GM21723 (cell line): ENCODE results near the gene HRK.
A peak's percentile ranks its signal among the peaks of the same experiment; 100 is the strongest.

Experiments
- ATAC-seq: cut with Tn5 transposase; IDR thresholded peaks from one replicate; pipeline ENCODE4 v1.9.1; 2021; ENCODE audit warnings: mild to moderate bottlenecking, moderate library complexity; ENCODE audit not compliant: unreplicated experiment

Gene HRK

DNA sequence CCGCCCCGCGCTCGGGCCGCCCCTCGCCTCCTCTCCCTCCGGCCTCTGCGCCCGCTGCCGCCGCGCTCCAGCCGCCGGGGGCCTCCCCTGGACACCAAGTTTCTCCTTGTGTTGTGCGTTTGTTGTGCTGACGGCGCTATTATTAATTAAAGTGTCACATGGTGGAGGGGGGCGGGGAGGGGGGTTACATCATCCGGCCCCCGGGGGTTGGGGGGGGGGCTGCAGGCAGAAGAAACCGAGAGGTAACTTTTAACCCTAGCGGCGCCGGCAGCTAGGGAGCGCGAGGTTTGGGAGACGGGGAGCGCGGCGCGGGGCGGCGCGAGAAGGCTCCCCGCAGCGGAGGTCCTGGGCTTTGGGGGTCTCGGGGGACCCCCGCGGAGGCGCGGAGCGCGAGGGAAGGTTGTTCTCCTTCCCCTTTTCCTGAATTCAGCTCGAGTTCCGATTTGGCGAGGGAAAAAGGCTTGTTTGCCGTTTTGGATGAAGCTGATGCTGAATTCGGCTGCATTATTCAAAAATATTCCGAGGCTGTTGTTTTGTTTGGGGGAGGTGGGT, at the start of gene HRK:
HRK (minus strand) TSS at position 117 of the 552 bp plus-strand sequence. CDS start 134 bp downstream, outside the sequence.
- peak; percentile 11 for ATAC-seq

DNA sequence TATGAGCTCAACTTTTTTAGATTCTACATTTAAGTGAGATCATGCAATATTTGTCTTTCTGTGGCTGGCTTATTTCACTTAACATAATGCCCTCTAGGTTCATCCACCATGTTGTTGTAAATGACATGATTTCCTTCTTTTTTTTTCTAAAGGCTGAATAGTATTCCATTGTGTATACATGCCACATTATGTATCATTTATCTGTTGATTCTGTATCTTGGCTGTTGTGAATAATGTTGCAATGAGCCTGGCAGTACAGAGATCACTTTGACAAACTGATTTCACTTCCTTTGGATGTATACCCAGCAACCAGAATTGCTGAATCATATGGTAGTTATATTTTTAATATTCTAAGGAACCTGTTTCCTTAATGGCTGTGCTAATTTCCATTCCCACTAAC, 48.6 kb upstream of the HRK start:
- ATAC-seq, result no peak

DNA sequence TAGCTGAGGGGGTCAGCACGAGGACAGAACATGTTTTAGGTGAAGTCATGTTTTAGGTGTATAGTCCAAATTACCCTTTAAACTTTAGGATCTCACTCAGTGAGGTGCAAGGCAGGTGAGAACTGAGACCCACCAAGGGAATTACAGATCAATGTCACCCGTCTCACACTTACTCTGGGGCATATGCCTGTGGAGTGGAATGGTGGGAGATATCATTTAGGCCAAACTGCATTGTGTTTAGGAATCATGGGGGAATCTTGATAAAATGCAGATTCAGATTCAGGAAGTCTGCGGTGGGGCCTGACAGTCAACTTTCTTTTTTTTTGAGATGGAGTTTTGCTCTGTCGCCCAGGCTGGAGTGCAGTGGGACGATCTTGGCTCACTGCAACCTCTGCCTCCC, 47.3 kb upstream of the HRK start:
- no peak for ATAC-seq

DNA sequence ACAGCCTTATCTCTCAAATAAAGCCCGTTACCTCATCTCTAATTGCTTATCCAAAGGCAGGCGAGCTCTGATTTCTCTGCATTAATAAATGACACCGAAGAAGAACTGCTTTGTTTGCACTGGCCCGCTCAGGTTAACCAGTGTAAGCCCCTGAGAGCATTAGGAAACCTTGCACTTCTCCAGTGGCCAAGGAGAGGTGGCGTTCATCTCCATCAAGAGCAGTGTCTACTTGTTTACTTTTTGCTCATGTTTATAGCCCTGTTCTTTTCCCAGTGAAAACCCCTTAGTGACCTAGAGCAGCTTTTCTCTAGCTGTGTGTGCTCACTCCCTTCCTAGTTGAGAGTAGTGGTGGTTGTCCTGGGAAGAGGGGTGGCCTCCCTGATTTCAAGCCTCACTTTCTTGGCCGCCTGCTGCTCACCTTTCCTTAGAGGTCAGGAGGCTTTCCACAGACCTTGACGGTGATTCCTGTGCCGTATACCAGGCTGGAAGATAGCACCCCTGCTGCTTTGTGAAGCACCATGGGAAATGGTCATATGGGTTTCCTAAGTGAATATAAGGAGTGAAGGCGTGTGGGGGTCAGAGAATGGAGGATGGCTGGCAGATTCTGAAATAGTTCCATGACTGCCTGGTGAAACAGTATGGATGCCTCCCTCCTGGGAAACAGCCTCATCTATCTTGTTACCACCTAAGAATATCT, 46.2 kb upstream of the HRK start:
- ATAC-seq, result no peak

DNA sequence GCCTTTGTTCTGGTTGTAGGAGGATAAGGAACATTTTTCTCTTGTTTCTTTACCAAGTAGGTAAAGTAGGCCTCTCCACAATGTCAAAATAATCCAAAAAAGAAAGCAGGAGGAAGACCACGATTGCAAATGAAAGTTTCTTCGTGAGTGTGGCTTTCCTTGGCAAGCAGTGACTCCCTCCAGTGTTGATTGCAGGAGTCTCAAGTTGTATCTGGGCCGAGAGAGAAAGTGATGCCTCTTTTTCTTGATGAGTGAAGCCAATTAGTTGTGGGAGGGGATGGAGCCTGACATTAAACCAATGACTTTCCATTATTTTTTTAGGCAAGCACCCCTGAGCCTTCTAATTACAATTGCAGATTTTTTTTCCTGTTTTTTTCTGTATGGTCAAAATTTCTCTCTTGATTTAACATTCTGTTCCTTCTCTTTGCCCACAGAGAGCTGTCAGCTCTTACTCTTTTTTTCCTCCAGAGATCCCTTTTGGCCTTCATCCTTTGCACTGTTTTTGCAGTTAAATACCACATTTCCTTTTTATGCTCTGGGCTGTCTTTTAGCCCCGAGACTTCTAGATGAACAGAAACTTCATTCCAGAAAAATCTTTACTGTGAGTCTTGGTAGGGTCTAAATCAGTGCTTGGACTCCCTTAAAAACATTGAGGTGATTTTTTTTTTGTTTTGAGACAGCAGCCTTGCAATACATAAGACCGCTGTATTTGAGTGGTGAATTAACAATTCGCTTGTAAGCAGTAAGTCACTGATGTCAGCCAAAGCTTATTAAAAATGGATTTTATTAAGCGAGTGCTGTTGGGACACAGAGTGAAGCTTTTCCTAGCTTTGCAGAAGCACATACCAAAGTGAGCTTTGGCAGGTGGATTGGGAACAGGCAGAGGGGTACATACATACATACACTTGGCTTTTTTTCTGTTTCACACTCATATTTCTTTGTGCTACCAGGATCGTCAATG, 45.3 kb upstream of the HRK start:
- no peak for ATAC-seq

DNA sequence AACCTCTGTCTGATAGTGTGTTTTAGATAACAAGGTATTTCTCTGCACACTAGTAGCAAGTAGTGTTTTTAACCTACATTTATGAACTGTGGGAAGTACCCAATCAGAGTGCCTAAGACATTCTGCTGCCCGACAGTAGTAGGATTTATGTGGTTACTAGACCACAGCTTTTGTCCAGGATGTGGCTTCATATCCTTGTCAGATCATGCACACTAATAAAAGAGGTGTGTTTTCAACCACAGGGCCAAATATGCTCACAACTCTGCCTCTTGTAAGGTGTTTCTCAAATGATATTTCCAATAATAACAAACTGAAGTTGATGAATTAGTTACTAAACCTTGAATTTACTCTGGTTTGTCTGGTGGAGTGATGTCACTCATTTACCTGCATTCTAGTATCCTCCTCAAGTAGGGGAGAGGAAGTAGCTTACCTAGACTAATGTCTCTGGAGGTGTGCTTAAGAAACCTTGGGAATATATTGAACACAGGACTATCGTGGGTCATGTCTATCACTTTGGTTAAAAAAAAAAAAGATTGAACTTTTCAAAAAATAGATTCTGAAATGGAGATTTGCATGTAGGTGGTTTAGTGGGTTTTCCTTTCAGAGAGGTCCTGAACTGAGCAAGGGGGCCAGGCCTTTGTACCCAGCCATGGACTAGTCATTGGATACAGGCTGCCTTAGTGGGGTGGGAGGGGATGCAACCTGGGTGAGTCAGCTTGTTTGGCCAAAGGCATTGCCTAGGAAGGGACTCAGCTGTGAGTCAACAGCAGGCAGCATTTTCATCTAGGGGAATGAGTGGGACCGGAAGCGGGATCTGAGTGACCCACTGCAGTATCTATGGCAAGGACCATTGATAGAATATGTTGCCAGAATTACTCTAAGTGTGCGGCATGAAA, 43.6 kb upstream of the HRK start:
- peak; percentile 72 for ATAC-seq

DNA sequence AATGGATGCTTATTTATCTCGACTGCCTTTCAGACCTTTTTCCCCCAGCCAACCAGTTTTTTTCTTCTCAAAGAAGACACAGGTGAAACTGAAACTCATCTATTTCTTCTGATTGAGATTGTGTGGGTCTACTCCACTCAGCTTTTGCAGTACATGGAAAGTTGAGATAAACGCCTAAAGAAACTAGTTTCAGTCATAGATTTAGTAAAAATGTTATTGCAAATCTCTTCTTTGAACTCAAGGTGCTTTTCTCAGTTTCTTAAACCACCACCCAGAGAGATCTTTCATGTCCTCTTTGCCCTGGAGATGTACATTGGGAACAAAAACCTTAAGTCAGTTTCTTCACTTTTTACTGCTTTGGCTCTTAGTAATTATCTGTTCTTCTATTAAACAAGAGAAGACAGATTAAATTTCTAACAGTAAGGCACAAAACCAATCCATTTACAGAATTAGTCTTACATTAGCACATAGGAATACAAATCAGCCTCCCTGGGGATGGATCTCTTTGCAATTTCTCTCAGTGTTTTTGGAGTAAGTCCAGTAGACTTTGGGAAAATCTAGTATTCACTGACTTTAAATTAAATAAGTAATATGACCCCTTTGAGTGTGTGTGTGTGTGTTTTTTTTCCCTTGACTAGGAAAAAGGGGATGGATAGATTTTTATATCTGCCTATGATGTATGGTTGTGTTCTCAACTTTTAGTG, 41.1 kb upstream of the HRK start:
- peak; percentile 69 for ATAC-seq

DNA sequence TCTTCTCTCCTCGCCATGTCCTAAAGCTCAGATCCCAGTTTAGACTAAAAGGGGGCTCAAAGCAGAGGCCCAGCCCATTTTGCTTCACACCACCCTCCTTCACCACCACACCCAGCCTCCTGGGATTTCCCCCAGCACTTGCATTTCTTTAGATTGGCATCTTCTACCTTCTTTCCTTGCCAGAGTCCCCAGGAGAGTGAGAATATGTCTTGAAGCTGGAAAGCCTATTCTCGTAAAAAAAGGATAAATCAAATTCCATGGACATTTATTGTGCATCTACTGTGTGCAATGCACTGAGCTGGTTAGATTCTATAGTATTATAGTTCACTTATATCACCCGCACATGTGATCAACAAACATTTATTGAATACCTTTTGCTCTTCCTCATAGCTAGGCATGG, 39.7 kb upstream of the HRK start:
- no peak for ATAC-seq

DNA sequence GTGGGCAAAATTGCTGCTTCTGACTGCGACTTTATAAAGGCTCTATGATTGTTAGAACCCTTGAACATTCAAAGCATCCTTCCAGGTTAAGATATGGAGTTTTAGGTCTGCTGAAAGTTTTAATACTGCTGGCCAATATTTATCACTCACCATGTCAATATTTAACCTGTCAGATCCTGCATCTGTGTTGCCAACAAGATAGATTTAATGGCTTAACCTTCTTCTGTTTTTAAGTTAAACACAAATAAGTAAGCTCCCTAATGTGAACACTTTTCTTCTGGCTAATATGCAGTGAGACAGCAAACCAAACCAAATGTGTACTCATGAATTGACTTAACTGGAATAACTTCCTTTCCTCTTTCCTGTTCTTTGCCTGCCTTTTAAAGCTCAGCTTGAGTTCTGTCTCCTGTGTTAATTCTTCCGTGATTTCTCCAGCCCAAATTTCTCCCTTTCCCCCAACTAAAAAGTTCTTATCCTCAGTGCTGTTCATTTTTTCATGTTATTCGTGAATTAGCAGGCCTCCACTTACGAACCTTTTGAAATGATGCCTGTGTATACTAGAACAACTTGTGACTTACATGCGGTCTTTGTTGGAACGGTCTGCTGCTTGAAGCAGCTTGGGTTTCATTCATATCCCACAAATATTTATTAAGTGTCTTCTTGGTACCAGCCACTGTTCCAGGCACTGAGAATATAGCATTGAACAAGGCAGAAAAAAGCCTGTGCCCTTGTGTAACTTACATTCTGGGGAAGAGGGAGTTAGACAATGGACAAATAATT, 38.7 kb upstream of the HRK start:
- ATAC-seq, result no peak

DNA sequence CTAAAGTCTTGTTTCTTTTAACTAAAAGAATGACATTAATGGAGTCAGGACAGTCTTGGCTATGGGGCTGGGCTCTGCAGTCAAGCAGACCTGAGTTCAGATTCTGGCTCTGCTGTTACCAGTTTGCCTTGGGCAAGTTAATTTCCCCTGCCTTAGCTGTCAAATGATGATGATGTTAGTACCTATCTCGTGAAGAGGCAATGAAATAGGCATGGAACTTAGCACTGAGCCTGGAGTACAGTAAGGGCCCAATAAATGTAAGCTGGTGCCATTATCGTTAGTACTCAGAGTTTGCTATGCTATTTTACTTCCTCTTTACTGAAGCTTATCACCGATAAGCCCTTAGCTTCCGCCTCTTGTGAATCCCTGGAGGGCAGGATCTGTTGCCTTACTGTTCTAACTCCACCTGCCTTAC, 38.0 kb upstream of the HRK start:
- no peak for ATAC-seq

DNA sequence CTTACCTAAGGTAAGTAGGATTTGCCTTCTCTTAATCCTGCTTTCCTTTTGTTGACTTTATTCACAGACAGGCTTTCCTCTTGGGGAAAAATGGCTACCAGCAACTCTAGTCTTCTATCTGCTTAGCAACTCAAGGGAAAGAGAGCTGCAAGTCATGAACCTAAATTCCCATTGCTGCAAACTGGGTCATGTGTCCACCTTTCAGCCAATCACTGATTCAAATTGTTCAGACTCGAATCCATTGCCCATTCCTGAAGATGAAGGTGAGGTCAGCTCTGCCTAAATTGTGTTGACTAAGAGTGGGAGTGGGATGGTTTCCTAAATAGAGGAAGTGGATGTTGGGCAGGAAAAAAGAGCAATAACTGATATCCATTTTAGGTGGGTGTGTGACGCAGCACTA, 37.2 kb upstream of the HRK start:
- no peak for ATAC-seq

DNA sequence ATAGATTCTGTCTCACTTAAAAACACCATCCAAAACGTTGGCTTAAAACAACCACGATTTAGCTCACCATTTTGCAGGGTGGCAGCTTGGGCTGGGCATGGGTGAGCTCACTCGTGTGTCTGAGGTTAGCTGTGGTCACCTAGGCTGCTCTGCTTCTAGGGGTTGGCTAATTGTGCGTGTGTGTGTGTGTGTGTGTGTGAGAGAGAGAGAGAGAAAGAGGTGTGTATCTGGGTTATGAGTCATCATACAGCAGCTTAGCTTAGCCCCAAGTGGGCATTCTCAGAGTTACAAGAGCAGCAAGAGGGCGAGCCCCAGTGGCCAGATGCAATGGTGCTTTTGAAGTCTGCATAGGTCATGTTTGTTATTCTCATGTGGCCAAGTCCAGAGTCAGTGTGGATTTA, 35.5 kb upstream of the HRK start:
- ATAC-seq, result peak; percentile 78

DNA sequence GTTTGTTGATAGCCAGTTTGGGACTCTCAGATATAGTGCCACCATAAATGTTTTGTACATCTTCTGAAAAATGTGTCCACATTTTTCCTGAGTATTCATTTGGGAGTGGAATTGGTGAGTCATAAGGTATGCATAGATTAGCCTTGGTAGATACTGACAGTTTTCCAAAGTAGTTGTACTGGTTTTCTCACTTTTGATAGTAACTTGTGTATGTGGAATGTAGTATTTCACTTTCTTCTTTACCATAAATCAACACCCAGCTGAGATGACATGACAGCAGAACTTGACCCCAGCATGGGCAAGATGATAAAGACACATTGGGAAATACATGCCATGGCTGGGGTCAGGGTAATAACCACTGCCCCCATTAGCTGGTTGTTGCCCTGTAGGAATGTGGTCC, 34.9 kb upstream of the HRK start:
- no peak for ATAC-seq

DNA sequence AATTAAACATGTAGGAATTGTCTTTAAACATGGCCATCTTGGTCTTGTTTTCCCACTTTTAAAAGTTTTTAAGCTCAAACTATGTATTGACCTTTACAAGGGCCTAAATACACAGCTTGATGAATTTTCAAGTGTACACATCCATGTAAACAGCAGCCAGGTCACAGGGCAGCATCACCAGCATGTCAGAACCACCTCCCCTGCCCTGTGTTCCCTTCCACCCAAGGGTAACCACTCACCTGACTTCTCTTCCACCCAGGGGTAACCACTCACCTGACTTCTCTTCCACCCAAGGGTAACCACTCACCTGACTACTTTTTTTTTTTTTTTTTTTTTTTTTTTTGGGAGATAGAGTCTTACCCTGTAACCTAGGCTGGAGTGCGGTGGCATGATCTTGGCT, 34.1 kb upstream of the HRK start:
- ATAC-seq, result no peak

DNA sequence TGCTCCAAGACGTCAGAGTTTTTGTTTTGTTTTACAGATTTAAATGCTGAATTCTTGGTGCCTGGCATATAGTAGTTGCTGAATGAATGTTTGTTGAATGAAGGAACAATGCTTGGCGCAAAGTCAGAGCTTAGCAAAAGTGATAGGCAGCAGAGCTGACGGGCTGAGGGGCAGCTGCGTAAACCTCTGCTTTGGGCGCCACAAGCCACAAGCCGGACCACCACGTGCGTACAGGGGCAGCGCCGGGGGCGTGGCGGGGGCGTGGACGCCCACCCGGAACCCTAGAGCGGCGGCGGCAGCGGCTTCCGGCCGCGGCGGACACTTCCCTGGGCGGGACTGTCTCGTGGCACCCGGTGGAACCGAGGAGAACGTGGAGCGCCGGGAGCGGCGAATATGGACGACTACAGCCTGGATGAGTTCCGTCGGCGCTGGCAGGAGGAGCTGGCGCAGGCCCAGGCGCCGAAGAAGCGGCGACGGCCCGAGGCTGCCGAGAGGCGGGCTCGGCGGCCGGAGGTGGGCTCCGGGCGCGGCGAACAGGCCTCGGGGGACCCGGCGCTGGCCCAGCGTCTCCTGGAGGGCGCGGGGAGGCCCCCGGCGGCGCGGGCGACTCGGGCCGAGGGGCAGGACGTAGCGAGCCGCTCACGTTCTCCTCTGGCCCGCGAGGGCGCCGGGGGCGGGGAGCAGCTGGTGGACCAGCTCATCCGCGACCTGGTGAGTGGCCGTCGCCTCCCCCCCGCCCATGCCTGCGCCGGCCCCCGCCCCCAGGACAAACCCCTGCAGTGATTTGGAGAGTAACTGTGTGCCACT, 29.6 kb upstream of the HRK start, which contains the start of gene FBXW8:
FBXW8 (plus strand) TSS at position 306 of the 807 bp plus-strand sequence; CDS start at position 394, 88 bp downstream.
- peak; percentile 87 for ATAC-seq

DNA sequence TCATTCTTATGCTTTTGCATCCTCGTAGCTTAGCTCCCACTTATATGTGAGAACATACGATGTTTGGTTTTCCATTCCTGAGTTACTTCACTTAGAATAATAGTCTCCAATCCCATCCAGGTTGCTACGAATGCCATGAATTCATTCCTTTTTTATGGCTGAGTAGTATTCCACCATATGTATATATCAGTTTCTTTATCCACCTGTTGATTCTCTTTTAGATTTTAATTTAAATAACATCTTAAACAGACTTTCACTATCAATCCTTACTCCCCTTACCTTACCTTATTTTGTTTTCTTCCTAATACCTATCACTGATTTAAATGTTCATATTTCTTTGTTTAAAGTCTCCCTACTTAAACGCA, 29.0 kb upstream of the HRK start:
- no peak for ATAC-seq

DNA sequence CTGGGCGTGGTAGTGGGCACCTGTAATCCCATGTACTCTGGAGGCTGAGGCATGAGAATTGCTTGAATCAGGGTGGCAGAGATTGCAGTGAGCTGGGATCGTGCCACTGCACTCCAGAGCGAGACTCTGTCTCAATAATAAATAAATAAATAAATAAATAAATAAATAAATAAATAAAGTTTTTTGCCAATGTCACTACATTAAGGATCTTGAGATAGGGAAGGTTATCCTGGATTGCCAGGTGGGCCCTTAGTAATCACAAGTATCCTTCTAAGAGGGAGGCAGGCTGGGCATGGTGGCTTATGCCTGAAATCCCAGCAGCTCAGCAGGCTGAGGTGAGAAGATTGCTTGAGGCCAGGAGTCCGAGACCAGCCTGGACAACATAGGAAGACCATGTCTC, 25.0 kb upstream of the HRK start:
- ATAC-seq, result no peak

DNA sequence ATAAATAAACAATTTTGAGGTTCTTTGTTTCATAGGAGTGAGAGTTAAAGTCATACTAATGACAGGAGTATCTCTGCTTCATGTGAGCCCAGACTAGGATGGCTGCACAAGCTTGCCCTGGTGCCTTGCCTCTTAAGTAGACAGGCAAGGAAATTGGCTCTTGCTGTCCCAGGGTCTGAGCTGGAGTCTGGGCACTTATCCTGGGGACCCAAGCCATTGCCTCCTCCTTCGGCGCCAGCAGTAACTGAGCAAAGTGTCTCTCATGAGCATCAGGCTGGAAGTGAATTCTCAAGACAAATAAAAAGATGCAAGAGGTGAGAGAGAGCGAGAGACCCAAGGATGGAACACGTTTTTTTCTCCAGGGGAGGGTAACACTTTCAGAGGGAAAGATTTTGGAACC, 22.6 kb upstream of the HRK start:
- ATAC-seq, result no peak

DNA sequence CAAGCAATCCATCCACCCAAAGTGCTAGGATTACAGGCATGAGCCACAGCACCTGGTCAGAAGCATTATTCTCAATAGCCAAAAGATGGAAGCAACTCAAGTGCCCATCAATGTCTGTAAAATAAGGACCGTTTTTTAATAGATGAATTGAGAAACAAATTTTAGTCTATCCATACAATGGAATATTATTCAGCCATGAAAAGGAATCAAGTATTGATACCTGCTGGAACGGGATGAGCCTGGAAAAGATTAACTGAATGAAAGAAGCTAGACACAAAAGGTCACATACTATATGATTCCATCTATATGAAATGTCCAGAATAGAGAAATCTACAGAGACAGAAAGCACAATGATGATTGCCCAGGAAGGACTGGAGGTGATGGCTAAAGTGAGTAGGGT, 20.4 kb upstream of the HRK start:
- no peak for ATAC-seq
